RWPE1 (cell line): ENCODE results near the gene MAP4K4.

Experiments
- CTCF ChIA-PET: fragments of 350-600 bp; sonication (Branson Sonifier 250); formaldehyde crosslinking; extraction: SDS; loops from one replicate; lab custom pipeline; 2021; lab: Yijun Ruan, JAX
- POLR2A ChIA-PET: fragments of 400-600 bp; formaldehyde crosslinking; extraction: SDS; loops from one replicate; lab custom pipeline; 2020; ENCODE audit warnings: antibody characterized with exemption; ENCODE audit not compliant: low non-redundant PET; lab: Yijun Ruan, JAX
- DNase-seq: peaks from one replicate; pipeline ENCODE4 v3.0.0; 2012; ENCODE audit warnings: low spot score
- H3K27ac ChIP-seq: fragments of 450-650 bp; 2 replicates; pipeline ENCODE4 v1.5.1; 2017
- TF ChIP-seq, protein P1 (sequence below): fragments of 450-650 bp; conservative IDR thresholded peaks from 2 replicates; pipeline ENCODE4 v1.5.1; 2017; ENCODE audit warnings: low read depth, mild to moderate bottlenecking

Gene MAP4K4

DNA sequence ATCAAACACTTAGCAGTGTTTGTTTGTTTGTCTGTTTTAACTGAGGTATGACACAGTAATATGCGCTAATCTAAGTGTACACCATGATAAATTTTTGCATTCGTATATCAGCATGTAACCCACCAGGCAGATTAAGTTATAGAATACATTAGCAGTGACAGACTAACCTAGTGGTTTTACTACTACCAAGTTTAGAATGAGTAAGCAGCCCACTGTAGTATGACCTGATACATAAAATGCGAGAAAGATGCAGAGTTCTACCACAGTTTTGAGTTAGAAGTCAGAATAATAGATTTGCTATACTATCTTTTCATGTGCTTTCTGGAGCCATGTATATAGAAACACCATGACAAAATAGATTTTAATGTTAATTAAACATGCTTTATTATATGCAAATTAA is 19.1 kb upstream of the MAP4K4 start:
- CTCF ChIA-PET, result no interaction called here
- POLR2A ChIA-PET, result no interaction called here

DNA sequence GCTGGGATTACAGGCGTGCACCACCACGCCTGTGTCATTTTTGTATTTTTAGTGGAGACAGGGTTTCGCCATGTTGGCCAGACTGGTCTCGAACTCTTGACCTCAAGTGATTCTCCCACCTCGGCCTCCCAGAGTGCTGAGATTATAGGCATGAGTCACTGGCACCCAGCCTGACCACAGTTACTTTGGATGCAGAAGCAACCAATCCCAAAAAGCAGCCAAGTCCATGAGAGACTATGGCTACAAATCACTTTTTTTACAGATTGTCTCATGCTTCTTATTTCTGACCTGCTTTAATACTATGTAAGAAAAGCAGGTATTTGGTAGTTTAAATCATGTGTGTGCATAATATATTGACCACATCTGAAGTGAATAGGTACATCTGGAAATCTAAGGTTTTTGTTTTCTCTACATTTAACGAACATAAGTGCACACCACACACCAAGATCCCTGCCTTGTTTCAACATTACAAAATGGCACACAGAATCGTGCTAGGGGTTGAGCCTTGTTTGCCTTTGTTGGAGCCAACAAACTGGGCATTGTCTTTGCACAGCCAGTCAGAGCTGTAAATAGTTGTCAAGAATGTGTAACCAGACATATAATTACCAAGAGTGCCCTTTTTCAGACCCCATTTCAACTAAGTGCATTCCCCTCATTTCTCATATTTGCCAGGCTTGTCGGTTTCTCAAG is 18.3 kb upstream of the MAP4K4 start:
- no peak overlapping the region for H3K27ac ChIP-seq
- DNase-seq, result no peak
- ChIA-PET CTCF (no interaction called here), POLR2A (no interaction called here)
- TF ChIP-seq, protein P1, sequence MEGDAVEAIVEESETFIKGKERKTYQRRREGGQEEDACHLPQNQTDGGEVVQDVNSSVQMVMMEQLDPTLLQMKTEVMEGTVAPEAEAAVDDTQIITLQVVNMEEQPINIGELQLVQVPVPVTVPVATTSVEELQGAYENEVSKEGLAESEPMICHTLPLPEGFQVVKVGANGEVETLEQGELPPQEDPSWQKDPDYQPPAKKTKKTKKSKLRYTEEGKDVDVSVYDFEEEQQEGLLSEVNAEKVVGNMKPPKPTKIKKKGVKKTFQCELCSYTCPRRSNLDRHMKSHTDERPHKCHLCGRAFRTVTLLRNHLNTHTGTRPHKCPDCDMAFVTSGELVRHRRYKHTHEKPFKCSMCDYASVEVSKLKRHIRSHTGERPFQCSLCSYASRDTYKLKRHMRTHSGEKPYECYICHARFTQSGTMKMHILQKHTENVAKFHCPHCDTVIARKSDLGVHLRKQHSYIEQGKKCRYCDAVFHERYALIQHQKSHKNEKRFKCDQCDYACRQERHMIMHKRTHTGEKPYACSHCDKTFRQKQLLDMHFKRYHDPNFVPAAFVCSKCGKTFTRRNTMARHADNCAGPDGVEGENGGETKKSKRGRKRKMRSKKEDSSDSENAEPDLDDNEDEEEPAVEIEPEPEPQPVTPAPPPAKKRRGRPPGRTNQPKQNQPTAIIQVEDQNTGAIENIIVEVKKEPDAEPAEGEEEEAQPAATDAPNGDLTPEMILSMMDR, result no peak

More for the DNA sequence above, 19.1 kb upstream of the MAP4K4 start:
- TF ChIP-seq, protein P1, result no peak
- H3K27ac ChIP-seq, result no peak overlapping the region
- DNase-seq, result no peak

DNA sequence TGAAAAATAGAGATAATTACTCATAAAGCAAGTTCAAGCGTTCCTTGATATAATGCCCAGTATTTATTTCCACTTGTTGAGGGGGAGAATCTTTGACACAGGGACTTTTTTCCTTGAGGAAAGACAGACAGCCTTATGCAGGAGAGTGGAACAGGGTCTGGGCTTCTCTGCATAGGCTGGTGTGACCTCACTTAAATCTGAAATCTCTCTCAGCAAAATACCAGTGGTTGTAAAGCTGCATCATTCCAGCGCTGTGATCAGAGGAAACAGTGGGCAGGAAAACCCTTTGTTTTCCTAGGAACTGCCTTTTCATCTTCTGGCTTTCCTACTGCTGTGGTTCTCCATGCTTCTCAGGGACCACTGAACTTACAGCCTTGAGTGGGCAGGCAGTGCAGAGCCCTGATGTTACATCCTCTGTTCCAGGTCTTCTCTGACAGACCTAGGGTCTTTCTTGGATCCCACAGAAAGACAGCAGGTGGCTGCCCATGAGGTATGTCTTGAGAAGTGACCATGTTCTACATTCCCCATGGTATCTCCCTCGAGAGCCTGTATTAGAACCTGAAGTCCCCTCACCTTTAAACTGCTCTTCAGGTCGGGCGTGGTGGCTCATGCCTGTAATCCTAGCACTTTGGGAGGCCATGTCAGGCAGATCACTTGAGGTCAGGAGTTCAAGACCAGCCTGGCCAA is 17.6 kb upstream of the MAP4K4 start:
- TF ChIP-seq, protein P1, result no peak
- ChIA-PET CTCF (interaction anchor here (0.6 kb wide), 1 partner anchor 318 kb away, joined by 4 read pairs; no protein-coding TSS in a partner anchor), POLR2A (no interaction called here)
- DNase-seq, result no peak
- H3K27ac ChIP-seq, result no peak overlapping the region

DNA sequence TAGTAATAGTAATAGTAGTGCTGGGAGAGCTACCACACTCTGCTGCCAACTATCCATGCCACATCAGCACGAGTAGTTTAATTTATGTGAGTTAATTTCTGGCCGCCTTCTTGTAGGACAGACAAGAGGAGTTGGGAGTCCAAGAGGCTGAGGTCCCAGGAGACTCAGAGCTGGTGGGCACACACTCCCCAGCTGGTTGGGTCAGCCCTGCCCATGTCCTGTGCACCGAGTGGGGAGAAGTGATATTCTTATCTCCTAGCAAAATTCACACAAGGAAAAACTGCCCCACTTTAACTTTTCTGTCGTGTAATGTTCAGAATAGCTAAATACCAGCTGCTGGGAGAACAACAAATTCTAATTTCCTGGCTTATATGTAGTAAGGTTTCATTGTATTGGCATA is 15.2 kb upstream of the MAP4K4 start:
- POLR2A ChIA-PET, result interaction anchor here (0.6 kb wide), 1 partner anchor 31 kb away, joined by 7 read pairs; no protein-coding TSS in a partner anchor
- DNase-seq, result no peak
- CTCF ChIA-PET, result interaction anchor here (0.6 kb wide), 2 partner anchors 59 to 287 kb away, joined by 3 read pairs; no protein-coding TSS in a partner anchor
- TF ChIP-seq, protein P1, result no peak
- no peak overlapping the region for H3K27ac ChIP-seq

DNA sequence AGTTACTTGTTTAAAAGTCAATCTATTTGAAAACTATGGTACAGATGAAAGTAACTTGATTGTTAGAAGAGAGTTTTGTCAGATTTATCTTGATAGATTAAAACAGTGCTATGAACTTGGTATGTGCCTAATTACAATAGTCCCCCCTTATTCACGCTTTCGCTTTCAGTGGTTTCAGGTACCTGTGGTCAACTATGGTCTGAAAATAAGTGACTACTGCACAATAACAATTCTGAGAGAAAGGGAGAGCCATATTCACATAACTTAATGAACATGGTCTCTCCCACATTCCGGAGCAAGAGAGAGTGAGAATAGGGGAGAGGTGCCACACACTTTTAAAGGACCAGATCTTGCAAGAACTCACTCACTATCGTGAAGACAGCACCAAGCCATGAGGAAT is 13.2 kb upstream of the MAP4K4 start:
- POLR2A ChIA-PET, result no interaction called here
- CTCF ChIA-PET, result no interaction called here
- TF ChIP-seq, protein P1, result no peak
- no peak overlapping the region for H3K27ac ChIP-seq
- no peak for DNase-seq

DNA sequence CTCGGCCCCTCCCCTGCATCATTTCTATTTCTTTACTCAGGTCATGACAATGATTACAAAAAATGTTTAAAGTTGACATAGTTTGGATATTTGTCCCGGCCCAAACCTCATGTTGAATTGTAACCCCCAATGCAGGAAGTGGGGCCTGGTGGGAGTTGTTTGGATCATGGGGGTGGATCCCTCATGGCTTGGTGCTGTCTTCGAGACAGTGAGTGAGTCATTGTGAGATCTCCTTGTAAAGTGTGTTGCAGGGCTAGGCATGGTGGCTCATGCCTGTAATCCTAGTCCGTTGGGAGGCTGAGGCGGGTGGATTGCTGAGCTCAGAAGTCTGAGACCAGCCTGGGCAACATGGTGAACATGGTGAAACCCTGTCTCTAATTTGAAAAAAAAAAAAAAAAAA is 9.2 kb upstream of the MAP4K4 start:
- CTCF ChIA-PET, result no interaction called here
- H3K27ac ChIP-seq, result no peak overlapping the region
- TF ChIP-seq, protein P1, result no peak
- DNase-seq, result no peak
- POLR2A ChIA-PET, result interaction anchor here (0.7 kb wide), 1 partner anchor 380 kb away, joined by 5 read pairs; the partner anchor contains the start of gene RNF149
